ENCODE measurements around the gene HS3ST3B1.

DNA sequence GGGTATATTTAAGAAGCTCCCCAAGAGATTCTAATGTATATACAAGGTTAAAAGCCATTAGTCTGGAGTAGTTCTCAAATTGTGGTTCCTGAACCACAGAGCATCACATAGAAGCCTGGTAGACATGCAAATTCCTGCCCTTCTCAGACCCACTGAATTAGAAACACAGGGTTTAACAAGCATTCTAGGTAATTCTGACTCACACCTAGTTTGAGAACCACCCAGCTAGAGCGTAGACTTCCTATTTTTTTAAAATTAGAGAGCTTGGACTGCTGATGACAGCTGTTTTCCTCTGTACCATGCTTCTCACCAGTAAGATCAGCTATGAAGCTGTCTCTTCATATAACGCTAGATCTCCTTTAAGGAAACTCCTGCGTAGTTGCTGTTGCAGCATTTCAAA is 50.6 kb downstream of the HS3ST3B1 start:
- no peak for TF ChIP-seq ZNF121 (CRISPR knock-in tag; IDR thresholded peaks at IDR 0.05)
- TF ChIP-seq, protein P1, sequence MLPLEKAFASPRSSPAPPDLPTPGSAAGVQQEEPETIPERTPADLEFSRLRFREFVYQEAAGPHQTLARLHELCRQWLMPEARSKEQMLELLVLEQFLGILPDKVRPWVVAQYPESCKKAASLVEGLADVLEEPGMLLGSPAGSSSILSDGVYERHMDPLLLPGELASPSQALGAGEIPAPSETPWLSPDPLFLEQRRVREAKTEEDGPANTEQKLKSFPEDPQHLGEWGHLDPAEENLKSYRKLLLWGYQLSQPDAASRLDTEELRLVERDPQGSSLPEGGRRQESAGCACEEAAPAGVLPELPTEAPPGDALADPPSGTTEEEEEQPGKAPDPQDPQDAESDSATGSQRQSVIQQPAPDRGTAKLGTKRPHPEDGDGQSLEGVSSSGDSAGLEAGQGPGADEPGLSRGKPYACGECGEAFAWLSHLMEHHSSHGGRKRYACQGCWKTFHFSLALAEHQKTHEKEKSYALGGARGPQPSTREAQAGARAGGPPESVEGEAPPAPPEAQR (CRISPR knock-in tag; IDR thresholded peaks at IDR 0.05) = no peak
- TF ChIP-seq, protein P2, sequence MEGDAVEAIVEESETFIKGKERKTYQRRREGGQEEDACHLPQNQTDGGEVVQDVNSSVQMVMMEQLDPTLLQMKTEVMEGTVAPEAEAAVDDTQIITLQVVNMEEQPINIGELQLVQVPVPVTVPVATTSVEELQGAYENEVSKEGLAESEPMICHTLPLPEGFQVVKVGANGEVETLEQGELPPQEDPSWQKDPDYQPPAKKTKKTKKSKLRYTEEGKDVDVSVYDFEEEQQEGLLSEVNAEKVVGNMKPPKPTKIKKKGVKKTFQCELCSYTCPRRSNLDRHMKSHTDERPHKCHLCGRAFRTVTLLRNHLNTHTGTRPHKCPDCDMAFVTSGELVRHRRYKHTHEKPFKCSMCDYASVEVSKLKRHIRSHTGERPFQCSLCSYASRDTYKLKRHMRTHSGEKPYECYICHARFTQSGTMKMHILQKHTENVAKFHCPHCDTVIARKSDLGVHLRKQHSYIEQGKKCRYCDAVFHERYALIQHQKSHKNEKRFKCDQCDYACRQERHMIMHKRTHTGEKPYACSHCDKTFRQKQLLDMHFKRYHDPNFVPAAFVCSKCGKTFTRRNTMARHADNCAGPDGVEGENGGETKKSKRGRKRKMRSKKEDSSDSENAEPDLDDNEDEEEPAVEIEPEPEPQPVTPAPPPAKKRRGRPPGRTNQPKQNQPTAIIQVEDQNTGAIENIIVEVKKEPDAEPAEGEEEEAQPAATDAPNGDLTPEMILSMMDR (IDR thresholded peaks at IDR 0.05) = no peak
- TF ChIP-seq, protein P3, sequence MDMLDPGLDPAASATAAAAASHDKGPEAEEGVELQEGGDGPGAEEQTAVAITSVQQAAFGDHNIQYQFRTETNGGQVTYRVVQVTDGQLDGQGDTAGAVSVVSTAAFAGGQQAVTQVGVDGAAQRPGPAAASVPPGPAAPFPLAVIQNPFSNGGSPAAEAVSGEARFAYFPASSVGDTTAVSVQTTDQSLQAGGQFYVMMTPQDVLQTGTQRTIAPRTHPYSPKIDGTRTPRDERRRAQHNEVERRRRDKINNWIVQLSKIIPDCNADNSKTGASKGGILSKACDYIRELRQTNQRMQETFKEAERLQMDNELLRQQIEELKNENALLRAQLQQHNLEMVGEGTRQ (CRISPR knock-in tag; IDR thresholded peaks at IDR 0.05) = no peak
- no peak for TF ChIP-seq CREB1 (CRISPR knock-in tag; IDR thresholded peaks at IDR 0.05)
- TF ChIP-seq, protein P4, sequence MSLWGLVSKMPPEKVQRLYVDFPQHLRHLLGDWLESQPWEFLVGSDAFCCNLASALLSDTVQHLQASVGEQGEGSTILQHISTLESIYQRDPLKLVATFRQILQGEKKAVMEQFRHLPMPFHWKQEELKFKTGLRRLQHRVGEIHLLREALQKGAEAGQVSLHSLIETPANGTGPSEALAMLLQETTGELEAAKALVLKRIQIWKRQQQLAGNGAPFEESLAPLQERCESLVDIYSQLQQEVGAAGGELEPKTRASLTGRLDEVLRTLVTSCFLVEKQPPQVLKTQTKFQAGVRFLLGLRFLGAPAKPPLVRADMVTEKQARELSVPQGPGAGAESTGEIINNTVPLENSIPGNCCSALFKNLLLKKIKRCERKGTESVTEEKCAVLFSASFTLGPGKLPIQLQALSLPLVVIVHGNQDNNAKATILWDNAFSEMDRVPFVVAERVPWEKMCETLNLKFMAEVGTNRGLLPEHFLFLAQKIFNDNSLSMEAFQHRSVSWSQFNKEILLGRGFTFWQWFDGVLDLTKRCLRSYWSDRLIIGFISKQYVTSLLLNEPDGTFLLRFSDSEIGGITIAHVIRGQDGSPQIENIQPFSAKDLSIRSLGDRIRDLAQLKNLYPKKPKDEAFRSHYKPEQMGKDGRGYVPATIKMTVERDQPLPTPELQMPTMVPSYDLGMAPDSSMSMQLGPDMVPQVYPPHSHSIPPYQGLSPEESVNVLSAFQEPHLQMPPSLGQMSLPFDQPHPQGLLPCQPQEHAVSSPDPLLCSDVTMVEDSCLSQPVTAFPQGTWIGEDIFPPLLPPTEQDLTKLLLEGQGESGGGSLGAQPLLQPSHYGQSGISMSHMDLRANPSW (CRISPR knock-in tag; conservative IDR thresholded peaks at IDR 0.05; ENCODE audit: low read depth) = no peak
- TF ChIP-seq, protein P5, sequence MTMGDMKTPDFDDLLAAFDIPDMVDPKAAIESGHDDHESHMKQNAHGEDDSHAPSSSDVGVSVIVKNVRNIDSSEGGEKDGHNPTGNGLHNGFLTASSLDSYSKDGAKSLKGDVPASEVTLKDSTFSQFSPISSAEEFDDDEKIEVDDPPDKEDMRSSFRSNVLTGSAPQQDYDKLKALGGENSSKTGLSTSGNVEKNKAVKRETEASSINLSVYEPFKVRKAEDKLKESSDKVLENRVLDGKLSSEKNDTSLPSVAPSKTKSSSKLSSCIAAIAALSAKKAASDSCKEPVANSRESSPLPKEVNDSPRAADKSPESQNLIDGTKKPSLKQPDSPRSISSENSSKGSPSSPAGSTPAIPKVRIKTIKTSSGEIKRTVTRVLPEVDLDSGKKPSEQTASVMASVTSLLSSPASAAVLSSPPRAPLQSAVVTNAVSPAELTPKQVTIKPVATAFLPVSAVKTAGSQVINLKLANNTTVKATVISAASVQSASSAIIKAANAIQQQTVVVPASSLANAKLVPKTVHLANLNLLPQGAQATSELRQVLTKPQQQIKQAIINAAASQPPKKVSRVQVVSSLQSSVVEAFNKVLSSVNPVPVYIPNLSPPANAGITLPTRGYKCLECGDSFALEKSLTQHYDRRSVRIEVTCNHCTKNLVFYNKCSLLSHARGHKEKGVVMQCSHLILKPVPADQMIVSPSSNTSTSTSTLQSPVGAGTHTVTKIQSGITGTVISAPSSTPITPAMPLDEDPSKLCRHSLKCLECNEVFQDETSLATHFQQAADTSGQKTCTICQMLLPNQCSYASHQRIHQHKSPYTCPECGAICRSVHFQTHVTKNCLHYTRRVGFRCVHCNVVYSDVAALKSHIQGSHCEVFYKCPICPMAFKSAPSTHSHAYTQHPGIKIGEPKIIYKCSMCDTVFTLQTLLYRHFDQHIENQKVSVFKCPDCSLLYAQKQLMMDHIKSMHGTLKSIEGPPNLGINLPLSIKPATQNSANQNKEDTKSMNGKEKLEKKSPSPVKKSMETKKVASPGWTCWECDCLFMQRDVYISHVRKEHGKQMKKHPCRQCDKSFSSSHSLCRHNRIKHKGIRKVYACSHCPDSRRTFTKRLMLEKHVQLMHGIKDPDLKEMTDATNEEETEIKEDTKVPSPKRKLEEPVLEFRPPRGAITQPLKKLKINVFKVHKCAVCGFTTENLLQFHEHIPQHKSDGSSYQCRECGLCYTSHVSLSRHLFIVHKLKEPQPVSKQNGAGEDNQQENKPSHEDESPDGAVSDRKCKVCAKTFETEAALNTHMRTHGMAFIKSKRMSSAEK (CRISPR knock-in tag; IDR thresholded peaks at IDR 0.05; ENCODE audit: borderline replicate concordance) = no peak
- TF ChIP-seq SP1 (CRISPR knock-in tag; conservative IDR thresholded peaks at IDR 0.05) = no peak

All from WTC11 (cell line).